GM18951 (cell line): ENCODE results near the gene TELO2.

Experiments
- POLR2A ChIP-seq: IDR thresholded peaks from 4 replicates; pipeline ENCODE4 v1.6.1; 2011; ENCODE audit warnings: mild to moderate bottlenecking; ENCODE audit not compliant: insufficient read length, insufficient read depth; ENCODE audit errors: extremely low read depth
- in situ Hi-C: fragments of 300-500 bp; cut with MboI; formaldehyde crosslinking; loops from one replicate; pipeline ENCODE4 v1.12.0; 2022; ENCODE audit warnings: low sequenced_read_pairs, mixed read lengths, inconsistent platforms; ENCODE audit not compliant: unreplicated experiment

TELO2 gene

GRCh38 chr16:1551166-1551565, 58.0 kb downstream of the TELO2 start:
- in situ Hi-C loops, result no loop called here
- TF ChIP-seq POLR2A, result no peak

GRCh38 chr16:1552129-1552528, 59.0 kb downstream of the TELO2 start:
- in situ Hi-C loops, result no loop called here
- no peak for TF ChIP-seq POLR2A

GRCh38 chr16:1553946-1554825, 61.0 kb downstream of the TELO2 start:
- TF ChIP-seq POLR2A, result no peak
- in situ Hi-C loops, result no loop called here

DNA sequence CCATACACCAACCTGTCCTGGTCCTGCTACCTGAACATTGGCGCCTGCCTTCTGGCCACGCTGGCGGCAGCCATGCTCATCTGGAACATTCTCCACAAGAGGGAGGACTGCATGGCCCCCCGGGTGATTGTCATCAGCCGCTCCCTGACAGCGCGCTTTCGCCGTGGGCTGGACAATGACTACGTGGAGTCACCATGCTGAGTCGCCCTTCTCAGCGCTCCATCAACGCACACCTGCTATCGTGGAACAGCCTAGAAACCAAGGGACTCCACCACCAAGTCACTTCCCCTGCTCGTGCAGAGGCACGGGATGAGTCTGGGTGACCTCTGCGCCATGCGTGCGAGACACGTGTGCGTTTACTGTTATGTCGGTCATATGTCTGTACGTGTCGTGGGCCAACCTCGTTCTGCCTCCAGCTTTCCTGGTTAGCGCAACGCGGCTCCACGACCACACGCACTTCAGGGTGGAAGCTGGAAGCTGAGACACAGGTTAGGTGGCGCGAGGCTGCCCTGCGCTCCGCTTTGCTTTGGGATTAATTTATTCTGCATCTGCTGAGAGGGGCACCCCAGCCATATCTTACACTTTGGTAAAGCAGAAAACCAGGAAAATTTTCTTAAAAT, 61.8 kb downstream of the TELO2 start:
- TF ChIP-seq POLR2A, result no peak
- in situ Hi-C loops, result no loop called here

GRCh38 chr16:1556254-1556653, 63.1 kb downstream of the TELO2 start:
- no peak for TF ChIP-seq POLR2A
- in situ Hi-C loops, result no loop called here

GRCh38 chr16:1557074-1557473, 63.9 kb downstream of the TELO2 start:
- in situ Hi-C loops, result no loop called here
- TF ChIP-seq POLR2A, result no peak

- no peak for TF ChIP-seq POLR2A
- in situ Hi-C loops, result no loop called here
Measured at GRCh38 chr16:1557576-1557975, 64.4 kb downstream of the TELO2 start.

DNA sequence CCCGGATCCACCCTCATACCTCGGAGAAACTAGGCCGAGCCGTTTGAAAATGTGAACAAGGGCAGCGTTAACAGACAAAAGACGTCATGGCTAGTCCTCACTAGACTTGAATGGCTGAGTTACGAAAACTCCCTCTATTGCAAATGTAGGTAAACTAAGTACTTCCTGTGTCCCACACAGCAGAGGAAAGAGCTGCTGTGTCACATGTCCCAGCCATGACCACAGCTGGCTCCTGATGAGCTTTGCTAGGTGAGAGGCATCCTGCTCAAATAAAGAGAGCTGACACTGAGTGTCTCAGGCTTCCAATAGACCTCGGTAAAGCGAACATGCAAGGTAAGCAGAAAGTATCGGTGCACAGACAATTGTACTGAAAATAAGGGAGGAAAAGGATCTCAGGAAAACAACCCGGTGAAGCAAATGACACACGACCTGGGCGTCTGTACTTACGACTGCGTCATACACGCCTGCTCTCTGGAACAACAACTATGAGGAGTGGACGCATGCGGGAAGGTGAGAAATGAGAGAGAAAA, 66.4 kb downstream of the TELO2 start:
- TF ChIP-seq POLR2A, result no peak
- in situ Hi-C loops, result no loop called here
